Activated CD4-positive, alpha-beta T cell treated with anti-CD3 and anti-CD28 coated beads for 1 hour (primary cell): ENCODE results near the gene MYO18A.

Experiments
- DNase-seq: peaks from one replicate; pipeline ENCODE4 v3.0.0-alpha.2; 2020

The MYO18A gene

DNA sequence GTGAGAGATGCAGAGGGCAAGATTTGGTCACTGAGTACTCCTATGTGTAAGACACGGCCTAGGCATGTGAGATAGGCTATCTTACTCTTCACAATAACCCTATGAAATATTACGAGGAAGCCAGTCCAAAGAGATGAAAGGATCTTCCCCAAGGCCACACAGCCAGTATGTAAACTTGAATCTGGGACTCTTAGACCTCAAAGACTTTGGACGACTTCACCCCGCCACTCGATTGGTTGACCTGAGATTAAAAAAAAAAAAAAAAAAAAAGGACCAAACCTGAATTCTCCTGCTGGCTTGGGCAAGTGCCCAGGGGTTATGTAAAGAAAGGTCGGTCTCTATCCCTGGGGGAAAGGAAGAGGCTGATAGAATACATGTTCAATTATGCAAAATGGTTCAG is 104.1 kb downstream of the MYO18A start:
- DNase-seq, result no peak

DNA sequence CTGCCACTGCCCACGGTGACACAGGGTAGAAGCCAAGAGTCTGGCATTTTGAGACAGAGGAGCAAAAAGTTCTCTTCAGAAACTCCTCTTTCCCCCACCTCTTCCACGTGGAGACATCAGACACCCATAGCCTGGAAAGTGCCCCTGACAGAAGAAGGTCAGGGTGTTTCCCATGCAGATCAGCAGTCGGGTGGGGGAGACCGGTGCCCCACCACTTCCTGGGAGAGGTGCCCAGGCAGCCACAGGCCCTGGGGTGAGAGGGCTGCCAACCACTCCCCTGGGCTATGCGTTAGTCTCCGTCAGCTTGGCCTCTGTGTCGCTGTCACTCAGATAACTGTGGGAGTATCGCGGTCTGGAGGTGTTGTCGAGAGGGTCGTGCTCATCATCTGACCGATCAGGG is 105.7 kb downstream of the MYO18A start:
- DNase-seq, result no peak

DNA sequence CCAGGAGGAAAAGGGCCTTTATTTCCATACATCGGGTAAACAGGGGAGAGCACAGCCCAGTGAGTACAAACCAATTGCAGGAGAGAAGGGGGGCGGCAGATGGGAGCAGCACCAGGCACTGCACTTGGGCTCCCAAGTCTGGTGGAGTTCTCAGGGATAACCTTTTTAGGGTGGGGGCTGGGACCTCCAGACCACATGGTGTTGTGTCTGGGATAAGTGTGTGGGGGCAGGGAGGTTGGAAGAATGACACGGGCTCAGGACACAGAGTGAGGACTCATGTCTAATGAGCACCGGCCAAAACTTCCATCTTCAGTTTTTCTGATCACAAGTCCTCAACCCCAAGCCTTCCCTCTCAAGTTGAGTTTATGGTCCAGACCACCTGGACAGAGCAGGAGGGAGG is 106.7 kb downstream of the MYO18A start:
- no peak for DNase-seq

DNA sequence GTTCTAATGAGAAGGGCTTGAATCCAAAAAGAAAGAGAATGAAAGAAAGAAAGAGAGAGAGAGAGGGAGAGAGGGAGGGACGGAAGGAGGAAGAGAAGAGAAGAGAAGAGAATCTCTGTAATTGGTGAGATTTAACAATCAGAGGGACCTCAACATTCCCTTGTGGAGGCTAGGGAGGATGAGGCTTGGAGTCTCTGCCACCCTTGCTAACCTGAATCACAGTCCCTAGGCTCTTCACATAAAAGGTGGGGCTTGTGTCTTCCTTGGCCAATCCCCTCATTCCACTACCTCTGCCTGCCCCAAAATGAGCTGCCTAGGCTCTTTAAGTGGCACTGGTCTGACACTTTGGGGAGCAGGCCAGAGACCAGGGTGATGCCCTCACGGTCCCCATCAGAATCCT is 107.2 kb downstream of the MYO18A start:
- DNase-seq, result no peak

DNA sequence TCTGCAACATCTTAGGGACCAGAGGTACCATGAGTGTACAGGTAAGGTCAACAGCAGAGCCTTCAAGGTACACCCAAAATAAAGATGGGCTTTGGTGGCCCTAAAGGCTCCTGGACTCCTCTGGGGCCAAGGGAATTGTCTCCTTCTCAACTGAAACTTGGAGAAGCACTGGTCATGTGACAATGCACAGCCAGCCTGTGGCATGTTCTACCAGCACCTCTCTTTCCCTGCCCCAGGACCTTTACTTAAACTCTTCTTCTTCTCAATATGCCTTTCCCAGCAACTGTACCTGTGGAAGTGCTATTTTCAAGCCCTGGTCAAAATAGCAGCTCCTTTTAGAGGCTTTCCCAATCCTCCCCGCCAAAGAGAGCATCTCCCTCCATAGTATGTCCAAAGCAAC is 108.9 kb downstream of the MYO18A start:
- no peak for DNase-seq

DNA sequence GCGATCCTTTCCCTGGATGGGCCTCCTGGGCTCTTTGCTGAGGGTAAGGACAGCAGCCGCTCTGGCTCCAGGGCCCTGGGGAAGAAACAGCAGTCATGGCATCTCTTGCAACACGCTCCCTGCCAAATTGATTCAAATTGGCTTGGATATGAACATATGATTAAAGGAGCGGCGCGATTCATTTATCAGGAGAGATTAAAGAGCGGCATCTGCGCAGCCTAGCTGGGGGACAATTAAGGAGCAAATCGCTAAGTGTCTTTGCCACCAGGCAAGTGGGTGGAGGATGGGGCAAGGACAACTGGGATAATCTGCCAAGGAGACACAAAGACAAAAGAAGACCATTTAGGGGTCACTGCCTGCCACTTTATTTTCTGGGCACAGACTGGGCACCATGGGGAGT is 109.4 kb downstream of the MYO18A start:
- no peak for DNase-seq

DNA sequence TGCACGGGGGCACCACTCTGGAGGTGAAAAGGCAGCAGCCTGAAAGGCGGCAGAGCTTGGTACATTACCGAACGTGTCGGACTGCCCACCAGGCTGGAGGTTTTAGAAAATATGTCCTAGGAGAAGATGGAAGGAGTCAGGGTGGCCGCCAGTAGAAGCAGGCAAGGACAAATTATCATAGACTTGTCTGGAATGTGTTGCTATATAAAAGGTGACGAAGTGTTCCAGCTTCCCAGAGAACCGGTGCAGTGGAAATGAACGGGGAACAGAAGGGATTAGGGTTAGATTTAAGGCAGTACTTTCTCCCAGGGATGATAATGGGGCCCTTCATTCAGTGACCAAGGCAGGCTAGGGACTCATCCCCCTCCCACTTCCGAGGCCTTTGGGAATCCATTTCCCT is 109.9 kb downstream of the MYO18A start:
- no peak for DNase-seq

DNA sequence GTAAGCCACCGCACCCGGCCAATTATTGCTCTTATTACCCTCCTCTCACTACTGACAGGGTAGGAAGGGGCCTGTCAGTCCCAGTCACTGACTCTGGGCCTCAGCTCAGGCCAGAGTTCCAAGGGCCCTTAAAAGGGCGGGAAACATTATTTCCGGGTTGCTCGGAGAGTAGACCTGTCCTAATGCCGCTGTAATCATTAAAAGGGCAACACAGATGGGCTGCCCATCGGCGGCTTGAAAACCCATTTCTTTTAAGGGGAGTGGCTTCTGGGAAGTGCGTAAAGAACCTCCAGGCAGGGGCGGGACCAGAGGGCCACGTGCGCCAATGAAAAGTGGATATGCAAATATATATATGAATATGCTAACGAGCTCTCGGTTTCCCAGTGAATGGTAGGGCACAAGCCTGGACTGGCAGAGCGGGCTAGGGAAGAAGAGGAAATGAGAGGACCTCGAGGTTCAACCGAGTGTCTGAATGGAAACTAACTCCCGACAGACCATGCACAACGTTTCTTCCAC is 110.6 kb downstream of the MYO18A start:
- no peak for DNase-seq

DNA sequence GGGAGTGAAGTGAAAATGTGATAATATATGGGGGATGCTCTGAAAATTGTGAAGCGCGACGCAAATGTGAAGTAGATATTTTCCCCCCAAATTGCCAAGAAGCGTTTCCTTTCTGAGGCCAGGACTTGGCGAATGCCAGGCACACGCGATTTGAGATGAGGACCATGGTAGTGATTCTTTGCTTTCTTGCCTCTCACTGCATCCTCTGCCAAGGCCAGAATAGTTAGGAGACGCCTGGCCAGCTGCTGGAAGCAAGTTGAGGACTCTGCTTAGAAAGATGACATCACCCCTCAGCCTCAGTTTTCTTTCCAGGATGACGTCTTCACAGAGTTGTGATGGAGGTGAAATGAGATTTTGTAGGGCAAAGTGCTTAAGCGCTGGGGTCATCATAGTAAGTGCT is 111.4 kb downstream of the MYO18A start:
- no peak for DNase-seq

DNA sequence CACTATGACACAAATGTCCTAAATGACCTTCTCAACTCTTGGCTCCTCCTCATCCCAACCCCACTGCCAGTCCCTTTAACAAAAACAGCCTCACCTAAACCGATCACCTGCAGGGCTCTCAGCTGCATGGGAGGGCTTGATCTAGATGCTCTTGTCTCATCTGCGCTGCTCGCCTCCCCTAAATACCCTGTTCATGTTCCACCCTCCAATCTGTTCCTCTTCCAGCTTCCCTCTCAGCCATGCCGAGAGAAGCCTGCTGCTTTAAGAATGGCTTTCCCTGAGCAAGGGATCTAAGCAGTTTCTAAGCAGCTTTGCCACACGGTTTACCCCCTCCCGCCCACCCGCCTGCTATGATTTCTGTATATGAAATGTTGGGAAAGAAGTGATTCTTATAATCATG is 113.6 kb downstream of the MYO18A start:
- DNase-seq, result no peak

DNA sequence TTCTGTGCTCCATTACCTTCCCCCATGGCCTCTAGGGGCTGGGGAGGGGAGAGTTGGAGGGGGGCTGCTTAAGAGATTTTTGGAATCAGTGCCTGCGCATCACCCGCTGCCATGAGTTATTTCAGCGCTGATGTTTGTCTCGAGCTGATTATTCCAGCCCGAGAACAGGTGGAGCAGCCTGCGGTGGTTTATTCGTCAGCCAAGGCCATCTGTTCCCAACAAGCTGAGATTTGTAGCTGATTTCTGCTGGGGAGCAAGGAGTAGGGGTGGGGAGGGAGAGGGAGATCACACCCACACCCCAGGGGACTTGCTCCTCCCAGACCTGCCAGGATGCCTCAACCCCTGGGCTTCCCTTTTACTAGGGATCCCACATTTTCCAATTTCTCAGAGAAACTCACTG is 114.2 kb downstream of the MYO18A start:
- no peak for DNase-seq

DNA sequence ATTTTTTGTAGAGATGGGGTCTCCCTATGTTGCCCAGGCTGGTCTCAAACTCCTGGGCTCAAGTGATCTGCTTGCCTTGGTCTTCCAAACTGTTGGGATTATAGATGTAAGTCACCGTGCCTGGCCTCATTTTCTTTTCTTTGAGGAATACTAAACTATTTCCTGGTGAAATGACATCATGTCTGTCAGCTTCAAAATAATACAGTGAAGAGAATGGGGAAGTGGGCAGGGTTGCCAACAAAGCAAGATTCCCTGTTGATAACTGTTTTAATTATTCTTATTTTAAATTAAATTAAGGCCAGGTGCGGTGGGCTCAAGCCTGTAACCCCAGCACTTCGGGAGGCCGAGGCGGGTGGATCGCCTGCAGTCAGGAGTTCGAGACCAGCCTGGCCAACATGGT is 116.2 kb downstream of the MYO18A start:
- no peak for DNase-seq

DNA sequence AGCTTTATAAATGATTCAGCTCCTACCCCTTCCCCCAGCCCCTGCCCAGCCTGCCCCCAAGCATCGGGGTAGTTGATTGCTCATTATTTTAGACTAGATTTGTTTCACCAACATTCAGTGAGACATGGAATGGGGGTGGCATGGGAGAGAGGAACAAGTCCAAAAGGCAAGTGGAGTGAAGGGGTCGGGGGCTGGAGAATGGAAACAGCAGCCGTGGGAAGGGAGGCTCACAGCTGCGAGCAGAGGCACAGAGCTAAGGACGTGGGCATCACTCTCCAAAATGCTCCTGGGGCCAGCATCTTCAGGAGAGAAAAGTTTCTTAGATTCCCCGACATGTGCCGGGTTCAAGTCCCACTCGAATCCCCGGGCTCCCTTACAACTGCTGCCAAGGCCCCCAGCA is 118.0 kb downstream of the MYO18A start:
- no peak for DNase-seq

DNA sequence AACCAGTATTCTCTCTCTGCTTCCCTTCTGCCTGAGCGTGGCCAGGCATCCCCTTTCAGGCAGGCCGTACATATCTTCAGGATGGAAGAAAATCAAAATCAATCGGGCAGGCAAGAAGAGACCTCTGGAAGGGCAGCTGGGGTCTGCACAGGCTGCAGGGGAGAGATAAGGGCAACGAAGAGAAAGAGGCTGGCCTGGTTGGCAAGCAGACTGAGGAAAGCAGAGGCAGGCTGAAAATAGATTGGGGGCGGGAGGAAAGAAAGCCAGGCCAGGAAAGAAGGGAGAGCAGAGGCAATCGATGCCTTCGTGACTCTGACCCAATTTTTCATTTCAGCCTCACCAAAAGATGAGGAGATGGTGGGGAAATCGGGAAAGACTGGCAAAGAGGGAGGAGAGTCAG is 119.2 kb downstream of the MYO18A start:
- no peak for DNase-seq

DNA sequence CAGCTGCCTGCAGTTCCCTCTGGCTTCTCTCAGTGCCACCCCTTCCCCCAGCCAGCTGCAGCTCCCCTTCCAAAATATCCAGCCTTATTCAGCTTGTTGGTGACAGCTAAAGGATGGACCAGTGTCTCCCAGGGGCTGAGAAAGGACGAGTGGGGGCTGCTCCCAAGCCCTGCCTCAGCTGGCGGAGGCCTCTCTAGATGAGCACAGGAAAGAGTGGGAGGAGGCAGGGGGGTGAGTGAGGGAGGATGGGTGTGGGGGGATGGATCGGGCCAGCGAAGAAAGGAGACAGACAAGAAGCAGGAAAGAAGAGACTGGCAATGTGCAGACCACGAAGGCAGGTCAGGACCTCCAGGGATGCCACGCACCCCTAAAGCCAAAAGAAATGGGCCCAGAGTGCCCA is 119.7 kb downstream of the MYO18A start:
- DNase-seq, result no peak

DNA sequence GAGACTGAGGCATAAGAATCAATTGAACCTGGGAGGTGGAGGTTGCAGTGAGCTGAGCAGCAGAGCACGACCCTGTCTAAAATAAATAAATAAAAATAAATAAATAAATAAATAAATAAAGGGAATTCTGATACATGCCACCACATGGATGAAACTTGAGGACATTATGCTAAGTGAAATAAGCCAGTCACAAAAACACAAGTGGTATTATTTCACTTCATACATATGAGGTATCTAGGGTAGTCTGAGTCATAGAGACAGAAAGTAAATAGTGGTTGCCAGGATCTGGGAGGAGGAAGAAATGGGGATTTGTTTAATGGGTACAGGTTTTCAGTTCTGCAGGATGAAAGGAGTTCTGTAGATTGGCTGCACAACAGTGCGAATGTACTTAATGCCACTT is 120.9 kb downstream of the MYO18A start:
- DNase-seq, result no peak

DNA sequence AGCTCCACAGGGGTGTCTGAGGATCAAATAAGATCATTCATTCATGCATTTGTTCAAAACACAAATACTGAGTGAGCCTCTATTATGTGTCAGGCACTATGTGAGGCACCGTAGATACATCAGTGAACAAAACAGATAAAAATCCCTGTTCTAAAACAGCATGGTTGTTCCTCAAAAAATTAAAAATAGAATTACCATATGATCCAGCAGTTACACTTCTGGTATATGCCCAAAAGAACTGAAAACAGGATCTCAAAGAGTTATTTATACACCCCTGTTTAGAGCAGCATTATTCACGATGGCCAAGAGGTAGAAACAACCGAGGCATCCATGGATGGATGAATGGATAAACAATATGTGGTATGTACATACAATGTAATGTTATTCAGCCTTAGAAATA is 121.8 kb downstream of the MYO18A start:
- no peak for DNase-seq

DNA sequence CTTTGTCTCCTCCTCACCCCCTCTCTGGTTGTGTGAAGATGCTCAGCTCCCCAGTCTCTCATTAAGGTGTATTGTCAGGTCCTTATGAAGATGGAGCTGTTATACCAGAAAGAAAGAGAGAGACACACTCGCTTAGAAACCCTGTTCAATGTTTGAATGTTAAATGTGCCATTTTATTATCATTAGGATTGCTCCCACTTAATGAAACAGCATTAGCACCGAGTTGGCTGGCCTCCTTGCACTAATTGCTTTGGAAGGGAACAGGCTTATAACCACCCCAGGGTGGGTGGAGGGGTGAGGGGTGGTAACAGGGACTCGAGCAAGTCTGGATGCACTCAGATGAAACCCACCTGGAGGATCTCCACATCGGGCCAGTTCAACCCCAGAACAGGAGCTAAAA is 122.8 kb downstream of the MYO18A start:
- DNase-seq, result no peak

DNA sequence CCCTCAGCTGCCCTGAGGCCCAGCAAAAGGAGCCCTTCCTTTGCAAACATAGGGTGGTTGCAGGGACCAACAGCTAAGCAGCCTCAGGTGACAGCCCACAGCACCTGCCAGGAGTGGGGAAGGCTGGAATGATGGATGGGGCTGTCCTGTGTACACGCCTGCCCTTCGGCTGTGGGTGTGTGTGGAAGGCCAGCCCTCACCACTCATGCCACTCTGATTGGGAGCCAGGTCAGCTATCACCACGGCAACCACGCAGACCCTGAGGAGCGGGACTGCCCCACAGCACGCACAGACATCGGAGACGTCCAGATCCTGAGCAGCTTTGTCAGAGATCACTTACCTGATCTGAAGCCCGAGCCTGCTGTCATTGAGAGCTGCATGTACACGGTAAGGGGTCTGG is 125.4 kb downstream of the MYO18A start:
- DNase-seq, result no peak

DNA sequence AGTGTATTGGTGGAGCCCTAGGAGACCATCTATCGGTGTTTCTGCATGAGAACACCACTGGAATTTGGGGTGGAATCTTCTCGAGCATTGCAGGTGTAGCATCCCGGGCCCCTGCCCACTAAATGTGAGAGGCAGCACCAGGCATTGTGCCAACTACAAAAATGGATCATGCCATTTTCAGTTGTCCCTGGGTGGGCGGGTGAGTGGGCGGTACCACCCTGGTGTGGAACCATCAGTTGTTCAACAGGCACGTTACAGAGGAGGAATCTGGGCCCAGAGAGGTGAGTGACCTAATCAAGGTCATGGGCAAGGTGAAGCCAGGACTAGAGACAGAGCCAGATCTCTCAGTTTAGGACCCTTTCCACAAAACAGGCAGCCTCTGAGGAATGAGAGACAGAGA is 128.5 kb downstream of the MYO18A start:
- DNase-seq, result no peak

DNA sequence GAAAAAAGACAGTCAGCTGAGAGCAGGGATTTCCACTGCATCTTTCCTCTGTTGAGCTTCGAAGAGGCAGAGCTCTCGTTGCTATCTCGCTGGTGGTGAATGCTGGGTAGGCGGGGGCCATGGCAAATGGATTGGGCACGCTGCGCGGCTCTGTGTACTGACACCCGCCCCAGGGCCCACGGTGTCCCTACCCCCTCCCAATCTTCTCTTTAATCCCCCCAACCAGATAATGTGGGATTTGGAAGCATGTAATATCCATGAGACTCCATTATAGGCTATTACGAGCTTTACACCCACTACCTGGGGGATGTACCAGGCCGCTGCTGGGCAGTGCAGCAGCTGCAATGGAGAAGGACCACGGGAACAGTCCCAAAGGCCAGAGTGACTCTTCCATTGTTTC is 129.0 kb downstream of the MYO18A start:
- DNase-seq, result no peak

DNA sequence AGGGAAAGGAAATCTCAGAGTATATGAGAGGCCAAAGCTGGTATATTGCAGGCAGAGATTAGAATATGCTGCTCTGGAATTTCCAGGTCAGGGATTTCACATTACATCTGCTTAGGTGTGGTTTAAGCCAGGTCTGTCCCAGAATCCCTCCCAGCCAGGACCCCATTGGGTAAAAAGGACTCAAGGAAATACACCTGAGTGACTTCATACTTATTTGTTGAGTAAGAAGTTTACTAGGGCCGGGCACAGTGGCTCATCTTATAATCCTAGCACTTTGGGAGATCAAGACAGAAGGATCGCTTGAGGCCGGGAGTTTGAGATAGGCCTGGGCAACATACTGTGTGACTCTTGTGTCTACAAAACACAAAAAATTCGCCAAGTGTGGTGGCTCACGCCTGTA is 130.0 kb downstream of the MYO18A start:
- no peak for DNase-seq

DNA sequence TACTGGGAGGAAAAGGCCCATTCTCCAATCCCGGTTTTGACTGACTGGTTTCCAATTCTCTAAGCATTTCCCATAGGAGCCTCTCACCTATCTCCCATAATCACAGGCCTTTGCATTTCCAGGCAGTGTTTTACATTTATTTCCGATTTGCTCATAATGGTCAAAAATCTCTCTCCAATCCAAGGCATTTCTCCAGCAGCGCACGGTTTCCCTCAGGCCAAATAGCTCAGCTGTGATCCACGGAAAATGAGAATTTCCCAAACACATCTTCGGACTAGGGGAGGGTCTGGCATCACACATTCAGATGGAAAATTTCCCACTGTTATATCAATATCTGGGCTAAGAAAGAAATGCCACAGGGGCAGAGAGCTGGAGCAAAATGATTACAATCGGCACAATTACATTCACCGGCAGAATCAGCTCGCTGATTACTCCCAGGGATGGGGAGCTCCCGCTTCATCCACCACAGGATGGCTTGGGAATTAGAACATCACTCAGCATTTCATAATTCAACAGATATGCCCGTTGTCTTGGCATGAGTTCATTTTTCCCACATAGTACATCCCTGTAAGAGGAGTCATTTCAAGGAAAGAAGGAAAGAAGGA is 130.6 kb downstream of the MYO18A start:
- DNase-seq, result no peak

DNA sequence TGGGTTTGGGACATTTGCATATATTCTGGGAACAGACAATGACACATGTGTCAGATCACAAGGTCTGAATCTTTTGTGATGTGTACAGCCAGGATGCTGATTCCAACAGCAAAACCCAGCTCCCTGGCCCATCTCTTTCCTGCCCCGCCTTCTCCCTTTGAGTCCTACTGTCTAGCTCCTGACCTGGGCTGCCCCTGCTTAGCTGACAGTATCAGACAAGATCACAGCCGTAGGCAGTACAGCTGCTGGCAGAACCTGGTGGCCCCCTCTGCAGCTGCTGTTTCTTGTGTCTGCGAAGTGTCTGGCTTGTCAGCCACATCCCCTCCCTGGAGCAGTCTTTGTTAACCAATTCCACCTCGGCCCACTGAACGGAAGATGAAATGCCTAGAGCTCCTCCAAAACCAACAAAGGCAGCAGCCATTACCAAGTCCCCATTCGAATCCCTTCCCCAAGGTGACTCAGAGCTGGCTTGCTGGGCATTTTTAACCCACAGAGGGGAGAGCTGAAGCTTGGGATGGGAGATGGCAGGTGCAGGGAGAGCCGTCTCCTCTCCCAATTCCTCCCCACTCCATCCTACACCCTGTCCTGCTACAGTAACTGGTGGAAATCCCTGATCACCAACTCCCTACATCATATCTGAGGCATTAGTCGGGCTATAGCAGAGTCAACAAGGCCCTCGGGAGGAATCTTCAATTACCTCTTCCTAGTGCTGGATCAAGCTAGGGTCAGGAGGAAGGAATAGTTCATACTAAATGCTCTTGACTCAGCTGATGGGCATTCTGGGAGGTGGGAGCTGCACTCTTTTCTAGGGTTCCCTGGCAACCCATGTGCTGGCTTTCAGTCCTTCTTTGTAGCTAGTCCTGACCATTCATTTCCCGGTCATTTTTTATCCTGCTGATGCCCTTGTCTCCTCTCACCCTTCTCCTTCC is 131.5 kb downstream of the MYO18A start:
- no peak for DNase-seq

DNA sequence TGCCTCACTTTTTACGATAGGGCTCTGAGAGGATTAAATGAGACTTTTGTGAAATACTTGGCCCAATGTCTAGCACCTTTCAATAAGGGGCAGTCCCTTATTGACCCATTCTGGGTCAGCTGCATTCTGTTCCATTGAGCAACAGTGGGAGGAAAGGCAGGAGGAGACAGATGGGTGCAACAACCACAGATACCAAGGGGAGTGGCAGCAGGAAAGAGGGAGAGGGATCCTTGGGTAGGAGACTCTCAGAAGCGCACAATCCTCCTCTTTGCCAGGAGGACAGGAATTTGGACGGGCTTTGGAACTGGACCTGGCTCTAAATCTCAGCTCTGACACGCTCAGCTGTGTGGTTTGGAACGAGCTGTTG is 133.7 kb downstream of the MYO18A start:
- no peak for DNase-seq
